CD4-positive, alpha-beta memory T cell (primary cell): Measurements from ENCODE around the gene MPL. TPM values are rescaled to one million over a fixed set of nuclear protein-coding genes. Genes with fewer than 3 reads are reported as not detected.

Source experiments
- CTCF ChIA-PET: fragments of 350-600 bp; sonication (Branson Sonifier 250); formaldehyde crosslinking; loops from one replicate; lab custom pipeline; 2021; ENCODE audit warnings: inconsistent platforms; ENCODE audit not compliant: partially characterized antibody; lab: Charles Lee
- POLR2A ChIA-PET: fragments of 350-600 bp; sonication (Branson Sonifier 250); formaldehyde crosslinking; loops from one replicate; lab custom pipeline; 2021; ENCODE audit not compliant: partially characterized antibody; lab: Charles Lee
- DNase-seq, 5 donors: peaks; one replicate each; pipeline versions ENCODE4 v3.0.0 to v3.0.0-alpha.2; 2020 to 2022; ENCODE audit warnings: mixed read lengths in 1 of 5
- H3K27ac ChIP-seq: one replicate; pipeline ENCODE4 v1.7.0; 2013; ENCODE audit warnings: low read depth, low read length
- H3K27me3 ChIP-seq: 2 replicates; pipeline ENCODE4 v1.7.0; 2013; ENCODE audit warnings: mild to moderate bottlenecking, low read length, moderate library complexity; ENCODE audit not compliant: insufficient read depth
- H3K36me3 ChIP-seq: 2 replicates; pipeline ENCODE4 v1.7.0; 2013; ENCODE audit warnings: mild to moderate bottlenecking, low read length, moderate library complexity; ENCODE audit not compliant: insufficient read depth
- H3K4me1 ChIP-seq: 2 replicates; pipeline ENCODE4 v1.7.0; 2013; ENCODE audit warnings: mild to moderate bottlenecking, low read length, moderate library complexity; ENCODE audit not compliant: insufficient read depth
- H3K4me3 ChIP-seq, 2 donors: one replicate each; pipeline ENCODE4 v1.7.0; 2013; ENCODE audit warnings: low read length in 2 of 2, mild to moderate bottlenecking in 1 of 2
- H3K9me3 ChIP-seq, 2 donors: one replicate each; pipeline ENCODE4 v1.7.0; 2013; ENCODE audit warnings: low read length in 2 of 2, control low read depth in 1 of 2; ENCODE audit not compliant: control insufficient read depth in 1 of 2
- H3K27ac Mint-ChIP-seq, 7 donors: one replicate each; pipeline ENCODE4 v1.8.0; 2020 to 2021; ENCODE audit warnings: mixed read lengths in 7 of 7, mild to moderate bottlenecking in 6 of 7, inconsistent platforms in 3 of 7, moderate library complexity in 3 of 7
- H3K27me3 Mint-ChIP-seq, 2 donors: one replicate each; pipeline ENCODE4 v1.8.0; 2020 to 2021; ENCODE audit warnings: mixed read lengths in 2 of 2
- H3K36me3 Mint-ChIP-seq, 2 donors: one replicate each; pipeline ENCODE4 v1.8.0; 2020 to 2021; ENCODE audit warnings: mixed read lengths in 2 of 2, inconsistent platforms in 1 of 2, mild to moderate bottlenecking in 1 of 2
- H3K4me1 Mint-ChIP-seq, 4 donors: one replicate each; pipeline ENCODE4 v1.8.0; 2020 to 2021; ENCODE audit warnings: mixed read lengths in 4 of 4, mild to moderate bottlenecking in 1 of 4
- H3K4me3 Mint-ChIP-seq, 8 donors: one replicate each; pipeline ENCODE4 v1.8.0; 2020 to 2021; ENCODE audit warnings: mixed read lengths in 8 of 8, mild to moderate bottlenecking in 7 of 8, moderate library complexity in 6 of 8, inconsistent platforms in 3 of 8
- H3K9me3 Mint-ChIP-seq, 8 donors: one replicate each; pipeline ENCODE4 v1.8.0; 2020 to 2021; ENCODE audit warnings: mixed read lengths in 8 of 8, mild to moderate bottlenecking in 5 of 8, inconsistent platforms in 3 of 8, moderate library complexity in 1 of 8
- intact Hi-C: fragments of 100-400 bp; cut with micrococcal nuclease; formaldehyde crosslinking; loops from one replicate; pipeline ENCODE4 v1.15.1; 2023
- polyA plus RNA-seq, 2 donors: library from polyadenylated mRNA; unstranded; fragments of 300-500 nt; fragmentation: Illumina TruSeq; gene quantifications; one replicate each; pipeline ENCODE4 v1.2.3, GENCODE V29; 2021
- total RNA-seq, 2 experiments: library from RNA; stranded (reverse); gene quantifications; one replicate each; pipeline ENCODE4 v1.2.3, GENCODE V29; 2021

The MPL gene
- total and polyA plus RNA-seq, 4 experiments from 2014 or later = not detected

GRCh38 chr1:43325381-43325780 lies 12.2 kb upstream of the MPL start:
- intact Hi-C loops = no loop called here
- ChIA-PET CTCF (no interaction called here), POLR2A (no interaction called here)
- H3K9me3 ChIP-seq = peaks cover 0 to 4% of the 10 kb centered on the region in 2 donors
- Mint-ChIP-seq H3K27ac (no peak overlapping the region), H3K4me1 (no peaks in the 10 kb centered on the region), H3K9me3 (peaks cover 2 to 38% (median 27%) of the 10 kb centered on the region in 8 donors), H3K36me3 (peaks cover 4 to 5% of the 10 kb centered on the region in 2 donors), H3K4me3 (no peak overlapping the region), H3K27me3 (peaks cover 2 to 4% of the 10 kb centered on the region in 2 donors)
- H3K36me3 ChIP-seq = no peaks in the 10 kb centered on the region
- DNase-seq = no peak
- H3K27me3 ChIP-seq = no peaks in the 10 kb centered on the region
- no peak overlapping the region for H3K27ac ChIP-seq
- H3K4me3 ChIP-seq = no peak overlapping the region
- no peaks in the 10 kb centered on the region for H3K4me1 ChIP-seq

DNA sequence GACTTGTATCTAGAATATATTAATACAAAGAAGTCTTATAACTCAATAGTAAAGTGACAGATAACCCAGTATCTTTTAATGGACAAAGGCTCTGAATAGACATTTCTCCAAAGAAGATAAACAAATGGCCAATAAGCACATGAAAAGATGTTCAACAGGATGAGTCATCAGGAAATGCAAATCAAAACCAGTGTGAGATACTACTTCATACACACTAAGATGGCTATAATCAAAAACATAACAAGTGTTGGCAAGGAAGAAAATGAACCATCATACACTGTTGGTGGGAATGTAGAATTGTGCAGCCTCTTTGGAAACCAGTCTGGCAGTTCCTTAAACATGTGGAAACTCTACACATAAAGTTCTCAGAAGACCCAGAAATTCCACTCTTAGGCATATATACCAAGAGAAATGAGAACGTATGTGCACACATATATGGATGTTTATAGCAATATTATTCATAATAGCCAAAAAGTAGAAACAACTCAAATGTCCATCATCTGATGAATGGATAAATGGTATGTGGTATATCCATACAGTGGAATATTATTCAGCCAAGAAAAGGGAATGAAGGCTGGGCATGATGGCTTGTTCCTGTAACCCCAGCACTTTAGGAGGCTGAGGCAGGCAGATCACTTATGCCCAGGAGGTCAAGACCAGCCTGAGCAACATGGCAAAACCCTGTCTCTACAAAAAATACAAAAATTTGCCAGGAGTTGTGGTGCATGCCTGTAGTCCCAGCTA lies 9.9 kb upstream of the MPL start:
- CTCF ChIA-PET = no interaction called here
- H3K4me3 ChIP-seq = no peak overlapping the region

GRCh38 chr1:43329995-43330751 lies 7.4 kb upstream of the MPL start:
- H3K4me3 ChIP-seq = no peak overlapping the region
- no peaks in the 10 kb centered on the region for H3K9me3 ChIP-seq
- H3K4me1 ChIP-seq = no peaks in the 10 kb centered on the region
- H3K27ac ChIP-seq = no peak overlapping the region
- H3K4me1 Mint-ChIP-seq = no peaks in the 10 kb centered on the region
- ChIA-PET POLR2A (no interaction called here), CTCF (no interaction called here)
- H3K9me3 Mint-ChIP-seq = peaks cover 2 to 24% (median 16%) of the 10 kb centered on the region in 8 donors
- H3K36me3 Mint-ChIP-seq = peaks cover 0 to 3% of the 10 kb centered on the region in 2 donors
- intact Hi-C loops = no loop called here
- no peaks in the 10 kb centered on the region for H3K36me3 ChIP-seq
- H3K27me3 Mint-ChIP-seq = peaks cover 0 to 5% of the 10 kb centered on the region in 2 donors
- H3K27ac Mint-ChIP-seq = peak overlapping the region in 1 of 7 donors; percentile 6
- H3K27me3 ChIP-seq = no peaks in the 10 kb centered on the region
- no peak for DNase-seq
- H3K4me3 Mint-ChIP-seq = no peak overlapping the region

More for the DNA sequence above, 9.9 kb upstream of the MPL start:
- H3K36me3 ChIP-seq = no peaks in the 10 kb centered on the region
- no peak overlapping the region for H3K4me3 Mint-ChIP-seq
- no peaks in the 10 kb centered on the region for H3K4me1 Mint-ChIP-seq
- intact Hi-C loops = no loop called here
- no peaks in the 10 kb centered on the region for H3K27me3 ChIP-seq
- H3K9me3 ChIP-seq = peaks cover 0 to 4% of the 10 kb centered on the region in 2 donors
- H3K27ac ChIP-seq = no peak overlapping the region
- no peak overlapping the region for H3K27ac Mint-ChIP-seq
- H3K36me3 Mint-ChIP-seq = peaks cover 4 to 5% of the 10 kb centered on the region in 2 donors
- H3K27me3 Mint-ChIP-seq = peaks cover 2 to 4% of the 10 kb centered on the region in 2 donors
- peaks cover 2 to 38% (median 27%) of the 10 kb centered on the region in 8 donors for H3K9me3 Mint-ChIP-seq
- DNase-seq = no peak
- POLR2A ChIA-PET = no interaction called here
- H3K4me1 ChIP-seq = no peaks in the 10 kb centered on the region

DNA sequence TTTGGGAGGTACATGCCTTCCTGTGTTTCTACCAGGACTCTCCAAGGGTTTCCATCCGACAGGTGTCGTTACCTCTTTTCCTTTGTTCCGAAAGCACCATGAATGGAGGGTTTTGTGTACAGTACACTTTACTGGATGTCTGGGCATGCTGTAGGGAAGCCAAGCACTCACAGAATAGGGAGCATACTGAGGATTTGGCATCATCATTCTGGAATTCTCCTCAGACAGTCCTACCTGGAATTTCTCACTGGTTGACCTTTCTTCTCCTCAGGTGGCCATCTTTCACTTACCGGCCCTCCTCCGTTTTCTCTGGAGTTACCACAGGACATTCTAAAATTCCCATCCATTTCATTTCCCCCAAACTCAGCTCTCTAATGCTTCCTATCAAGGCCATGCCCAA lies 5.9 kb upstream of the MPL start:
- no peak for DNase-seq
- Mint-ChIP-seq H3K27ac (no peak overlapping the region), H3K27me3 (peaks cover 0 to 5% of the 10 kb centered on the region in 2 donors), H3K4me1 (no peaks in the 10 kb centered on the region), H3K4me3 (no peak overlapping the region), H3K36me3 (no peaks in the 10 kb centered on the region), H3K9me3 (peaks cover 0 to 16% (median 8%) of the 10 kb centered on the region in 8 donors)
- Histone ChIP-seq H3K27ac (no peak overlapping the region), H3K27me3 (no peaks in the 10 kb centered on the region), H3K36me3 (no peaks in the 10 kb centered on the region), H3K9me3 (no peaks in the 10 kb centered on the region), H3K4me1 (no peaks in the 10 kb centered on the region), H3K4me3 (no peak overlapping the region)
- ChIA-PET CTCF (no interaction called here), POLR2A (no interaction called here)
- intact Hi-C loops = no loop called here

DNA sequence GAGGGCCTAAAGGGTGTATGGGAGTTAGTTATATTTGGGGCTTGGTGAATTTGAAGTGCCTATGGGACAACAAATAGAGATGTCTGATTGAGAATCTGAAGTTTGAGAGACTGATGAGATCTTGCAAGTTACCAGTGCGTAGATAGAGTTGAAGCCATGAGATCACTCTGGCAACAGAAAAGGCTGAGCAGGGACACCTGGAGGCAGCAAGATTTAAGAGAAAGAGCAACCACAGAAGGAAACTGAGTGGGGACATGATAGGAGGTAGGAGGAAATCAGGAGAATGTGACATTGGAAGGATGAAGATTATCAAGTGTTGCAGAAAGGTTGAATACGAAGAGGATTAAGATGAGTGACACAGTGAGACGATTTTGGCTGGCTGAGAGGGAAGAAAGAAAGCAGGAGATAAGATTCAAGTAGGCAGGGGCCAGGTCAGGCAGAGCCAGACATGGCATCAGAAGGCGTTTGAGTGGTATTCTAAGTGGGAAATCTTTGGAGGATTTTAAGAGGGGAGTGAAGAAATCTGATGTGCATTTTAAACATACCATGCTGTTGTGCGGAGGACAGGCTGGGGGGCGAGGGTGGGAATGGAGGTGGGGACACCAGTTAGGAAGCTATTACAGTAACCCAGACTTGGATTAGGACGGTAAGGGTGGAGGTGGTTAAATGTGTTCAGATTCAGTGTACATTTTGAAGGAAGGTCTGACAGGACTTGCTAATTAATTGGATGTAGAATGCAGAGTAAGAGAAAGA lies 3.0 kb upstream of the MPL start:
- Histone ChIP-seq H3K4me3 (no peak overlapping the region), H3K27me3 (no peaks in the 10 kb centered on the region), H3K27ac (no peak overlapping the region), H3K4me1 (no peaks in the 10 kb centered on the region), H3K9me3 (no peaks in the 10 kb centered on the region), H3K36me3 (no peaks in the 10 kb centered on the region)
- no peak for DNase-seq
- intact Hi-C loops = no loop called here
- ChIA-PET CTCF (no interaction called here), POLR2A (no interaction called here)
- no peaks in the 10 kb centered on the region for H3K4me1 Mint-ChIP-seq
- no peaks in the 10 kb centered on the region for H3K9me3 Mint-ChIP-seq
- H3K4me3 Mint-ChIP-seq = no peak overlapping the region
- no peaks in the 10 kb centered on the region for H3K36me3 Mint-ChIP-seq
- peak overlapping the region in 3 of 7 donors; percentile 1 to 54 (median 31) for H3K27ac Mint-ChIP-seq
- peaks cover 0 to 3% of the 10 kb centered on the region in 2 donors for H3K27me3 Mint-ChIP-seq

DNA sequence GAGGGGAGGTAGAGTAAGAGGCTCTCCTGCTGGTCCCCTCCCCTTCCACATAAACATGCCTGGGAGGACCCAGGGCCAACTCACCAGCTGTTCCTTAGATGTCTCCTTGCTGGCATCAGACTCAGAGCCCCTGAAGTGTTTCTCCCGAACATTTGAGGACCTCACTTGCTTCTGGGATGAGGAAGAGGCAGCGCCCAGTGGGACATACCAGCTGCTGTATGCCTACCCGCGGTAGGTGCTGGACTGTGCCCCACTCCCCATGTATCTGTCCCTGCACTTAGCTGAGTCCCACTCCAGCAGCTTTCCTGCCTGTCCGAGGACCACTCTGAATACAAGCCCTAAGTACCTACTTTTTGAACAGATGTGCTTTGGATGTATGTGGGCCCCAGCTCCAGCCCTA lies 383 bp downstream of the MPL start:
- no peaks in the 10 kb centered on the region for H3K9me3 Mint-ChIP-seq
- H3K27me3 ChIP-seq = no peaks in the 10 kb centered on the region
- POLR2A ChIA-PET = no interaction called here
- H3K4me3 ChIP-seq = no peak overlapping the region
- no peaks in the 10 kb centered on the region for H3K4me1 ChIP-seq
- no peaks in the 10 kb centered on the region for H3K36me3 ChIP-seq
- CTCF ChIA-PET = no interaction called here
- H3K4me3 Mint-ChIP-seq = no peak overlapping the region
- H3K27ac ChIP-seq = no peak overlapping the region
- no peak overlapping the region for H3K27ac Mint-ChIP-seq
- no peaks in the 10 kb centered on the region for H3K4me1 Mint-ChIP-seq
- H3K27me3 Mint-ChIP-seq = peaks cover 0 to 5% of the 10 kb centered on the region in 2 donors
- no peak for DNase-seq
- no peaks in the 10 kb centered on the region for H3K9me3 ChIP-seq
- no peaks in the 10 kb centered on the region for H3K36me3 Mint-ChIP-seq
- intact Hi-C loops = no loop called here
